Upper lobe of left lung (tissue), 6 donors: ENCODE results near the gene DLX5. TPM values are rescaled to one million over a fixed set of nuclear protein-coding genes. Genes with fewer than 3 reads are reported as not detected.

ENCODE experiments used
- ATAC-seq, 2 donors: fragments of 200-7000 bp; cut with Tn5 transposase; one replicate each; pipeline ENCODE4 v1.9.1; 2022; ENCODE audit warnings: mild to moderate bottlenecking in 2 of 2, moderate library complexity in 2 of 2; ENCODE audit not compliant: low FRiP score in 2 of 2
- DNase-seq, 2 donors: peaks; one replicate each; pipeline ENCODE4 v3.0.0-alpha.2; 2019 to 2020
- H3K27ac ChIP-seq, 4 donors: fragments of 200-600 bp; sonication (generic); one replicate each; pipeline ENCODE4 v1.5.1; 2016 to 2019
- H3K27me3 ChIP-seq, 4 donors: fragments of 200-600 bp; sonication (generic); one replicate each; pipeline ENCODE4 v1.5.1; 2017 to 2019
- H3K36me3 ChIP-seq, 4 donors: fragments of 200-600 bp; sonication (generic); one replicate each; pipeline ENCODE4 v1.5.1; 2016 to 2019
- H3K4me1 ChIP-seq, 4 donors: fragments of 200-600 bp; sonication (generic); one replicate each; pipeline ENCODE4 v1.5.1; 2018 to 2019
- H3K4me3 ChIP-seq, 4 donors: fragments of 200-600 bp; sonication (generic); one replicate each; pipeline ENCODE4 v1.5.1; 2017 to 2019; ENCODE audit warnings: mild to moderate bottlenecking in 2 of 4, moderate library complexity in 1 of 4
- H3K9me3 ChIP-seq, 4 donors: fragments of 200-600 bp; sonication (generic); one replicate each; pipeline ENCODE4 v1.5.1; 2018 to 2019
- EP300 ChIP-seq, 4 donors: sonication (generic); formaldehyde crosslinking; IDR thresholded peaks; one replicate each; pipeline ENCODE4 v1.5.1; 2017; ENCODE audit warnings: antibody characterized with exemption in 4 of 4, control low read depth in 2 of 4
- POLR2A ChIP-seq, 4 donors: fragments of 450-650 bp; IDR thresholded peaks; one replicate each; pipeline ENCODE4 v1.5.1; 2016 to 2017; ENCODE audit warnings: antibody characterized with exemption in 4 of 4, mild to moderate bottlenecking in 2 of 4
- POLR2AphosphoS5 ChIP-seq, 2 donors: sonication (generic); formaldehyde crosslinking; IDR thresholded peaks; one replicate each; pipeline ENCODE4 v1.5.1; 2017; ENCODE audit warnings: antibody characterized with exemption in 2 of 2
- WGBS, 2 donors: methylation state at CpG; one replicate each; pipeline ENCODE4 v1.1.5; 2017 to 2018; 5-methylcytosine and 5-hydroxymethylcytosine counted together
- total RNA-seq, 6 donors: library from RNA; depleted of rRNA in 4 of 6; stranded (reverse); fragments of >200 nt in 4 of 6; gene quantifications; one replicate each; pipeline versions ENCODE4 v1.1.0 to v1.2.1, GENCODE V29; 2016 to 2021
- TF ChIP-seq, protein P1 (sequence below), 6 experiments: fragments of 450-650 bp in 4 of 6; fragments of 200-600 bp in 2 of 6; sonication (generic) in 2 of 6; IDR thresholded peaks; one replicate each; pipeline ENCODE4 v1.5.1; 2016 to 2019; ENCODE audit warnings: antibody characterized with exemption in 6 of 6
- donor health status: DM: no; HTN: no; CAD: no; lungs with moderate emphysema.
- donor health status: DM: no; HTN: yes; CAD: no; lungs with severe emphysema.

Gene DLX5
- total RNA-seq, 6 donors from 2014 or later, result not detected

DNA sequence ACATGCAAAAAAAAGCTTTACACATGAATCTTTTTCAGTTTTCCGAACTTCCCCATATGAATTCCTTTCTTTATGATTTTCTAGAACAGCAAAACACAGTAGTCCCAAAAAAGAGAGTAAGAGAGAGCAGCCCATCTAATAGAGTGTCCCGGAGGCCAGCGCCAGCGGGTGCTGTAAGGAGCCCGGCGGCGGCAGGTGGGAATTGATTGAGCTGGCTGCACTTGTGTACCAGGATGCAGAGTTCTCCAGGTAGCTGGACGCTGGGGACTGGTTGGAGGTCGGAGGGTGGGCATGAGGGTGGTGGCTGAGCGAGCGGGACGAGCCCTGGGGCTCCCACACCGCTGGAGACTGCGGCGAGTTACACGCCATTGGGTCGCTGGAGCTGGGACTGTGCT, 4.0 kb downstream of the DLX5 start:
- Histone ChIP-seq H3K27ac (no peak overlapping the region), H3K27me3 (peaks cover 0 to 72% (median 33%) of the 10 kb centered on the region in 4 donors), H3K4me3 (no peak overlapping the region), H3K36me3 (no peaks in the 10 kb centered on the region), H3K9me3 (no peaks in the 10 kb centered on the region), H3K4me1 (peaks cover 17 to 39% (median 29%) of the 10 kb centered on the region in 4 donors)
- ATAC-seq, result no peak
- TF ChIP-seq EP300 (IDR thresholded peaks at IDR 0.05), result no peak
- no peak for TF ChIP-seq POLR2AphosphoS5 (IDR thresholded peaks at IDR 0.05)
- TF ChIP-seq, protein P1, sequence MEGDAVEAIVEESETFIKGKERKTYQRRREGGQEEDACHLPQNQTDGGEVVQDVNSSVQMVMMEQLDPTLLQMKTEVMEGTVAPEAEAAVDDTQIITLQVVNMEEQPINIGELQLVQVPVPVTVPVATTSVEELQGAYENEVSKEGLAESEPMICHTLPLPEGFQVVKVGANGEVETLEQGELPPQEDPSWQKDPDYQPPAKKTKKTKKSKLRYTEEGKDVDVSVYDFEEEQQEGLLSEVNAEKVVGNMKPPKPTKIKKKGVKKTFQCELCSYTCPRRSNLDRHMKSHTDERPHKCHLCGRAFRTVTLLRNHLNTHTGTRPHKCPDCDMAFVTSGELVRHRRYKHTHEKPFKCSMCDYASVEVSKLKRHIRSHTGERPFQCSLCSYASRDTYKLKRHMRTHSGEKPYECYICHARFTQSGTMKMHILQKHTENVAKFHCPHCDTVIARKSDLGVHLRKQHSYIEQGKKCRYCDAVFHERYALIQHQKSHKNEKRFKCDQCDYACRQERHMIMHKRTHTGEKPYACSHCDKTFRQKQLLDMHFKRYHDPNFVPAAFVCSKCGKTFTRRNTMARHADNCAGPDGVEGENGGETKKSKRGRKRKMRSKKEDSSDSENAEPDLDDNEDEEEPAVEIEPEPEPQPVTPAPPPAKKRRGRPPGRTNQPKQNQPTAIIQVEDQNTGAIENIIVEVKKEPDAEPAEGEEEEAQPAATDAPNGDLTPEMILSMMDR (IDR thresholded peaks at IDR 0.05), result no peak
- DNase-seq, result no peak
- 12 to 28% methylated on average over 8 to 17 of the region's 17 CpGs for WGBS, 2 donors

DNA sequence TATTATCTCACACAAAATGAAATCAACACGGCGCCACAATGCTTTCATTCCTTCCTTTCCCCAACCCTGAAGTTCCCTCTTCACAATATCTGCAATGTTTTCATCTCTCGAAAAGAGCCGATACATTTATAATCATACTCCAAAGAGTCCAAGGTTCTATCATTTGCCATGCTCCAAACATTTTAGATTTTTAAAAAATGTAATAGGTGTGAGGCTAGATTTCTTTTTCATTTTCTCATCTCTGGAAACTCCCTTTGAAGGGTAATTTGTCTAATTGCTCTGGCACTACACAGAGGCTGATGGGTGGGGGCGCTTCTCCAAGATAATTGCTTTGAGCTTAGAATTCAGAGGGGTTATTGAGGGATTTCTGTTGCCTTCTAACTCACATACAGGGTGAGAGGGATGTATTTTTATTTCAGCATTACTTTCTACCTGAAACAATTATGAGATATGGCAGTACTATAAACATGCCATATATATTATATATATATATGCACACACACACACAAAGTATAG, 4.9 kb downstream of the DLX5 start:
- no peak for TF ChIP-seq EP300 (IDR thresholded peaks at IDR 0.05)
- no peak for TF ChIP-seq POLR2A (IDR thresholded peaks at IDR 0.05)
- TF ChIP-seq, protein P1 (IDR thresholded peaks at IDR 0.05), result no peak
- no peak for TF ChIP-seq POLR2AphosphoS5 (IDR thresholded peaks at IDR 0.05)
- no peak for DNase-seq

DNA sequence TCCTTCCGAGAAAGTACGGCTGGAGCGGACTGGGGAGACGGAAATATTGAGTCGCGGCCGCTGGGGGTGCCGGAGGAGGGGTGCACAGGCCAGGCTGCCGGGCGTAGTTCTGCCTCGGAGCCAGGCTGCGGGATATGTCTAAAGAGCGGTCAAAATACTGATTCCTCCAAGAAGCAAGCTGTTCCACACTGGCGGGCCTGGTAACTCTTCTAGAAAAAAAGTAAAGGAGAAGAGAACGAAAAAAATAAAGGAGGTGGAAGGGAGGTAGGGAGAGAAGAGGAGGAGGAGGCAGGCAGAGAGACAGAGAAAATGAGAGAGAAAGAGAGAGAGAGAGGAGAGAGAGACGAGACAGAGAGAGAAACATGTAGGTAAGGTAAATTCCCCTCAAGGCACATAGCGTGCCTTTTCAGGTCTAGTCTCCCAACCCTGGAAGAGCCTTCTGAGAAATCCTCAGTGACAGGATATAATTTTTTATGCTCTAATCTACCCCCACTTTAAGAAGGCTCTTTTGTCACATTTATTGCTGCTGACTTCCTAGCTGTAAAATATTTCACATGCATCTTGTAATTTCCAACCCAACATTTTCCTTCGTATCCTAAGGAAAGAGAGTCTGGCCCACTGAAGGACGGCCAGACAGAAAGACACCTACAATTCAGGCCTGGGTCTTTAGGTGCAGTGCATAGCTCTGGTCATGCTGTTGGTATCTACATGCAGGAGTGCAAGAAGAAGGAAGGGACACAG, 5.7 kb downstream of the DLX5 start:
- ATAC-seq, result no peak
- H3K4me3 ChIP-seq, result no peak overlapping the region
- DNase-seq, result no peak
- TF ChIP-seq EP300 (IDR thresholded peaks at IDR 0.05) (no peak), POLR2AphosphoS5 (IDR thresholded peaks at IDR 0.05) (no peak), POLR2A (IDR thresholded peaks at IDR 0.05) (no peak)
- H3K27me3 ChIP-seq, result peaks cover 0 to 75% (median 31%) of the 10 kb centered on the region in 4 donors
- no peak overlapping the region for H3K27ac ChIP-seq
- peaks cover 3 to 25% (median 19%) of the 10 kb centered on the region in 4 donors for H3K4me1 ChIP-seq
- no peaks in the 10 kb centered on the region for H3K36me3 ChIP-seq
- 12% methylated on average over 19 of the region's 19 CpGs for WGBS, 2 donors
- no peaks in the 10 kb centered on the region for H3K9me3 ChIP-seq

More for the DNA sequence above, 4.9 kb downstream of the DLX5 start:
- Histone ChIP-seq H3K27ac (no peak overlapping the region), H3K4me3 (no peak overlapping the region), H3K36me3 (no peaks in the 10 kb centered on the region), H3K9me3 (no peaks in the 10 kb centered on the region), H3K27me3 (peaks cover 0 to 75% (median 33%) of the 10 kb centered on the region in 4 donors), H3K4me1 (peaks cover 11 to 32% (median 26%) of the 10 kb centered on the region in 4 donors)
- WGBS, 2 donors, result 18 to 26% methylated on average over 5 of the region's 5 CpGs
- ATAC-seq, result no peak

DNA sequence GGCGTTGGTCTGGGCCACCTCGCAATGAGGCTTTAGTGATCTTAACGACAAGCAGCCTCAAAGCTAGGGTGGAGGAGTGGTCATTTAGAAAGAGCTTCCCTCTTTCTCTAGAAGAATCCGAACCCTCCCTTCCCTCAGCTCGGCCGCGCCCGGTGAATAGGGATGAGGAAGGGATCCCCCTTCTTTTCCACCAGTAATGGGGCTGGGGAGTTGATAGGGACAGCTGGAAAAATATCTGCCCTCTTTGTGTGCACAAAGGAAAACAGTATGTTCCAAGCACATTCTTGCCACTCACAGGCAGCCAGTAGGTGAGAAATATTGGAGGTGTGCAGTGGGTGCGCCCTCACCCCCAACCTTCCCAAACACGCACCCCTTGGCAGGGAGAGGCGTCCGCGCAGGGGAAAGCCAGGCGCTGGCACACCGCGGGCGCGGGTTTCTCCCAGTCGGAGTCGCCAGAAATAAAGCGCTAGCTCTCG, 6.5 kb downstream of the DLX5 start:
- TF ChIP-seq POLR2A (IDR thresholded peaks at IDR 0.05) (no peak), EP300 (IDR thresholded peaks at IDR 0.05) (no peak), POLR2AphosphoS5 (IDR thresholded peaks at IDR 0.05) (no peak)
- TF ChIP-seq, protein P1 (IDR thresholded peaks at IDR 0.05), result no peak
- H3K9me3 ChIP-seq, result no peaks in the 10 kb centered on the region
- H3K27me3 ChIP-seq, result peaks cover 0 to 72% (median 29%) of the 10 kb centered on the region in 4 donors
- peaks cover 0 to 24% (median 16%) of the 10 kb centered on the region in 4 donors for H3K4me1 ChIP-seq
- no peak for ATAC-seq
- no peaks in the 10 kb centered on the region for H3K36me3 ChIP-seq
- H3K4me3 ChIP-seq, result no peak overlapping the region
- 8 to 17% methylated on average over 12 to 22 of the region's 22 CpGs for WGBS, 2 donors
- peak in 1 of 2 donors; percentile 47 for DNase-seq
- H3K27ac ChIP-seq, result no peak overlapping the region
